Rectal smooth muscle tissue (tissue), 1 donor: ENCODE results near the gene MYO18B.

Source experiments
- H3K27ac ChIP-seq: one replicate; pipeline ENCODE4 v1.7.0; 2013; ENCODE audit warnings: low read depth, low read length, inconsistent platforms
- H3K27me3 ChIP-seq: one replicate; pipeline ENCODE4 v1.7.0; 2013; ENCODE audit warnings: low read length; ENCODE audit not compliant: control insufficient read depth, insufficient read depth
- H3K36me3 ChIP-seq: one replicate; pipeline ENCODE4 v1.7.0; 2013; ENCODE audit warnings: low read length; ENCODE audit not compliant: control insufficient read depth, insufficient read depth
- H3K4me1 ChIP-seq: one replicate; pipeline ENCODE4 v1.7.0; 2013; ENCODE audit warnings: low read length; ENCODE audit not compliant: control insufficient read depth, insufficient read depth
- H3K4me3 ChIP-seq: one replicate; pipeline ENCODE4 v1.7.0; 2013; ENCODE audit warnings: low read length
- H3K9ac ChIP-seq: one replicate; pipeline ENCODE4 v1.7.0; 2013; ENCODE audit warnings: low read length

MYO18B gene

DNA sequence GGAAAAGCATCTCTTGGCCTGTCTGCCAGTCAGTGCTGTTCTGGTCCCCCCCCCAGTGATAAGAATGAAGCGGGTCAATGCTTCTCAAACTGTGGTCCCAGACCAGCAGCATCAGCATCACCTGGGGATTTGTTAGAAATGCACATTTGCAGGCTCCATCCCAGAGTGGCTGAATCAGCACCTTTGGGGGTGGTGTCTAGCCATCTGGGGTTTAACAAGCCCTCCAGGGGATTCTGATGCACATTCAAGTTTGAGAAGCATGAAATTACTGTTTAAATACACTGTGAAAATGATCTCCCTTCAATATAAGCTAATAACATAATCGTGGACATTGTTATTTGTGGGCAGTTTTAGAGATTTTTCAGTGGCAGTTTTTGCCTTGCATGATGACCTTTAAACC lies 133.5 kb downstream of the MYO18B start:
- Histone ChIP-seq H3K9ac (no peak overlapping the region), H3K27me3 (no peaks in the 10 kb centered on the region), H3K4me1 (no peaks in the 10 kb centered on the region), H3K36me3 (no peaks in the 10 kb centered on the region), H3K27ac (no peak overlapping the region), H3K4me3 (no peak overlapping the region)

DNA sequence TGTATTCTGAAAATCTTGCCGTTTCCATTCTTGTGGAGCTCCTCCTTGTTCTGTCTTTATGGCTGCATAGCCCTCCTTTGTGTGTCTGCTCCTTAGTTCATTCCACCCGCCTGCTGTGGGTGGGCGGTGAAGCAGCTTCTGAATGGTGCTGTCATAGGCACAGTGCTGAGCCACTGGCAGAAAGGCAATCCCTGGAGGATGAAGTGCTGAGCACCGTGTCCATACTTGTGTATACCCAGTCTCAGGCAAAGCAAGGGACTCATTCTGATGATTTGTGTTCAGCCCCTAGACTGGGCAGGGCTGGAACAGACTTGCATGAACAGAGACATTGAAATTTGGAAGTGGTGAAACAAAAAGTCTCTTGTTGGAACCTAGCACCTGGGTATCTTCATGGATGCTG lies 134.9 kb downstream of the MYO18B start:
- Histone ChIP-seq H3K4me3 (no peak overlapping the region), H3K9ac (no peak overlapping the region), H3K4me1 (no peaks in the 10 kb centered on the region), H3K36me3 (no peaks in the 10 kb centered on the region), H3K27me3 (no peaks in the 10 kb centered on the region), H3K27ac (no peak overlapping the region)

DNA sequence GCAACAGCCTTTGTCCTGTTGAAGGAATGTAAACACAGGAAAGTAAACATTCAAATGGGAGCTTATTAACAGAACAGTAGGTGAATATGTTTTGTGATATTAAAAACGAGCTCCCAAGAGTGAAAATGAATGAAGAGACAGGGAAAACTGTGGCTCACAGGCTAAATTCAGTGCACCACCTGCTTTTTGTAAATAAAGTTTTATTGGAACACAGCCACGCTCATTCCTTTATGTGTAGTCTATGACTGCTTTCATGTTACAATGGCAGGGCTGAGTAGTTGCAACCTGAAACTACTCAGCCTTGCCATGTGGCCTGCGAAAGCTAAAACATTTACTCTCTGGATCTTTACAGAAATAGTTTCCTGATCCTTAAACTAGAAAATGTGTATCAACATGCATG lies 136.9 kb downstream of the MYO18B start:
- Histone ChIP-seq H3K4me1 (no peaks in the 10 kb centered on the region), H3K27ac (no peak overlapping the region), H3K9ac (no peak overlapping the region), H3K36me3 (no peaks in the 10 kb centered on the region), H3K4me3 (no peak overlapping the region), H3K27me3 (no peaks in the 10 kb centered on the region)

DNA sequence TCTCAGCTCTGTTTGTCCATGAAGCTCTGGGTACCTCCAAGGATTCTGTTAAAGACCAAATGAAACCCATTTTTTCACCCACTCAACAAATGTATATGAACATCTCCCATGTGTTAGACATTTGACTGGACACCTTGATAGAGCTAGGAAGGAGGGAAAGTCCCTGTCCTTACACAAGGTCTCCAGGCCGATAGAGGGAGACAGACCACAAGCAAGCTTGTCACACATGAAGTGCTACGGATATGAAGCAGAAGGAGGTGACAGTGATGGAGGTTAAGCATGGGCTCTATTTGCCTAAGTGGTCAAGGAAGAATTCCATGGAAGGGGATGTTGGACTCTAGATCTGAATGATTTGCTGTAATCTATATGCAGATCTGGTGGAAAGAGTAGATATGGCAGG lies 138.5 kb downstream of the MYO18B start:
- no peak overlapping the region for H3K27ac ChIP-seq
- H3K36me3 ChIP-seq = no peaks in the 10 kb centered on the region
- no peak overlapping the region for H3K4me3 ChIP-seq
- H3K4me1 ChIP-seq = no peaks in the 10 kb centered on the region
- no peak overlapping the region for H3K9ac ChIP-seq
- no peaks in the 10 kb centered on the region for H3K27me3 ChIP-seq

DNA sequence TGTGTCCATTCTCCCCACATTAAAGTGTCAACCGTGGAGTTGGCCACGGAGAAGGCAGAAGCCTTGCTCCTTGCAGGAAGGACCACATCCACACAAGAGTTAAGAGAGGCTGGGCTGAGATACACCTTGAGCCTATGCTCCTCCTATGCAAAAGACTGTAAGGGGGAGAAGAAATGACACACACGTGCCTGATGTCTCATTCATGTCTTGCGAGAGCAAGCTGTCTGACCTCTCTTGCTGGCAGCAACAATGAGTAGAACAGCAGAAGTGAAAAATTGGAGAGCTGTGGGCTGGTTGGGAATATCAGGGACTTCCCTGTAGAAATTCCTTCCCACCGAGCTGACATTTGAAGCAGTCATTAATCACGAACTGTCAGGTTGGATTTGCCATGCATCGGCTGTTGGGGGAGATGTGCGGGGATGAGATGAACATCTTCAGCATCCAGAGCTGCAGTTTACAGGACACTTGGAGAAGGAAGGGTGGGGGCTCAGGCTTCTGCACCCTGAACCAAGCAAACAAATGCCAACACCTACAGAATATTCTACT lies 139.3 kb downstream of the MYO18B start:
- H3K4me3 ChIP-seq = no peak overlapping the region
- no peaks in the 10 kb centered on the region for H3K4me1 ChIP-seq
- no peak overlapping the region for H3K9ac ChIP-seq
- H3K27me3 ChIP-seq = no peaks in the 10 kb centered on the region
- no peak overlapping the region for H3K27ac ChIP-seq
- no peaks in the 10 kb centered on the region for H3K36me3 ChIP-seq

DNA sequence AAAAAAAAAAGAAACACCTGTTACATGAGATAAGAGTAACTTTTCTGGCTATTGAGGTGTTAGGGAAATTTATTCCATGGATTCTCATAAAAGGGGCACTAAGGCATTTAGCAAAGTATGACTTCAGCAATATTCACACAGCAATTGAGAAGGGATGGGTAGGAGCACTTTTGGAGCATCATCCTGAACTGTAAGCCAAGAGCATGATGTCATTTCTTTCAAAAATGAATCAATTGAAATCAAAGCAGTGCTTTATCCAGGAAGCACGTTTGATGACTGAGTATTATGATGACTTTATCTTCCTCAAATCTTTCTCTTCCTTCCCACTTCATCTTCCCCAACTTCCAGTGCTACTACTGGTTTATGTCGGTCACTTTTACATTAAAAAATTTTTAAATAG lies 140.4 kb downstream of the MYO18B start:
- Histone ChIP-seq H3K27ac (no peak overlapping the region), H3K4me3 (no peak overlapping the region), H3K9ac (no peak overlapping the region), H3K4me1 (no peaks in the 10 kb centered on the region), H3K36me3 (no peaks in the 10 kb centered on the region), H3K27me3 (no peaks in the 10 kb centered on the region)

DNA sequence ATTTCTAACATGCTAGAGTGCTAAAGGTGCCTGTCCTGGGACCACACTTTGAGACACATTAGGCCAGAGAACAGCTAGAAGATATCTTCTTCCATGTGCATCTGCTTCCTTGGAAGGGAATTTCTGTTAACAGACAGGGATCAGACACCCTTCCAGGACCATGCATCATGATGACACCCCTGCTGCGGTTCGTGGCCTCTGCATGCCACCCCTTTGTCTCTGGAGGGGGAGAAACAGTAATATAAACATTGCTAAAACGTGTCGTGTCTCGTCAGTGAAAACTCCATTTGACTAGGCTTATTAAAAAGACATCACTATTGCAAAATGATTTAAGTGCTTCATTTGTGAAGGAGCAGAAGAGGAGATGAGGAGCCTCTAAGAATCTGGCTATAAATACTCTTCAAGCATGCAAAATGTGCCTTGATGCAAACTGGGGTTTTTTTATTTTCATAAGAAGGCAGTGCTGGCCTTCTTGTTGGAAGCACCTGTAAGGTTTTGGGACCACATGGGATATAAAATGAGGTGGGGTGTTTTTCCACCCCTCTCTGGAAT lies 141.6 kb downstream of the MYO18B start:
- no peaks in the 10 kb centered on the region for H3K36me3 ChIP-seq
- H3K27ac ChIP-seq = no peak overlapping the region
- H3K4me1 ChIP-seq = no peaks in the 10 kb centered on the region
- H3K4me3 ChIP-seq = no peak overlapping the region
- no peaks in the 10 kb centered on the region for H3K27me3 ChIP-seq
- H3K9ac ChIP-seq = no peak overlapping the region

DNA sequence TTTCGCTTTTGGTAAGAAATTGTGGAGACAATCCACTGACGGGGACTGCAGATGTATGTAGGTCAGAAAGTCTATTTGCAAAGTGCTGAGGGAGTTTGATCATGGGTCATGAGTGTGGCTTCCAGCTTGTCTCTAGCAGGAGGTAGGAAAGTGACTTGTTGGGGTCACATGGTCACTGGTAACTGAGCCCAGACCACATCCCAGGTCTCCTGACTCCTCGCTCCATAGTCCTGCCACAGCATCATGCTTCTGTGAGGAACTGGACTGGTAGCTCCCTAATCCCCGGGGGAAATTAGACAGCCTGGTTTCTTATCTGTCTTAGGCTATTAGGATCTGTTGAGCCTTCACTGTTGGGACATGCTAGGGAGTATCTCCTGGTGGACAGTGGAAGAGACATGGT lies 142.1 kb downstream of the MYO18B start:
- Histone ChIP-seq H3K36me3 (no peaks in the 10 kb centered on the region), H3K4me3 (no peak overlapping the region), H3K9ac (no peak overlapping the region), H3K27ac (no peak overlapping the region), H3K4me1 (no peaks in the 10 kb centered on the region), H3K27me3 (no peaks in the 10 kb centered on the region)

DNA sequence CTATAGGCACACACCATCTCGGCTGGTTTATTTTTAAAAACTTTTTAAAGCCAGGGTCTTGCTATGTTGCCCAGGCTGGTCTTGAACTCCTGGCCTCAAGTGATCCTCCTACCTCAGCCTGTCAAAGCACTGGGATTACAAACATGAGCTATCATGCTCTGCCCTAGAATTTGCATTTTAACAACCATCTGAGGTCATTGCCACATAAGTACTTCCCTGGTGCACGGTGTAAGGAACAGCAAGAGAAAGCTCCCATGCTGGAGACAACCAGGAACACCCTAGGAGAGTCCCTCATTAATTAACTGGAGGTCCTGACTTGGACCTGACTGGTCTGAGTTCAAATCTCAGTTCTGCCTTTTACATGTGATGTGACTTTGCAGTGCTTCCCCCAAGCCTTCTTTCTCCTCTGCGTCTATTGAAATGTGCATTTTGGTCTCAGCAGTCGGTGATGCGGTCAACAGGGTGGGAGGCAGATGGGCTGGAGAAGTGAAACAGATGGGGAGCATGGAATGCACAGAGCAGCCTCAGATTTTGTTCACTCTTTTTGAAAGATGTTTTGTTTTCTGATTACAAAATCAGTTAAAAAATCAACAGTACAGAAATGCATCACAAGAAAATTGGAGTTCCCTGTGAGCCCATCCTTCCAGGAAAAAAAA lies 146.5 kb downstream of the MYO18B start:
- H3K4me3 ChIP-seq = no peak overlapping the region
- no peaks in the 10 kb centered on the region for H3K27me3 ChIP-seq
- no peak overlapping the region for H3K27ac ChIP-seq
- H3K4me1 ChIP-seq = no peaks in the 10 kb centered on the region
- H3K9ac ChIP-seq = no peak overlapping the region
- H3K36me3 ChIP-seq = no peaks in the 10 kb centered on the region

DNA sequence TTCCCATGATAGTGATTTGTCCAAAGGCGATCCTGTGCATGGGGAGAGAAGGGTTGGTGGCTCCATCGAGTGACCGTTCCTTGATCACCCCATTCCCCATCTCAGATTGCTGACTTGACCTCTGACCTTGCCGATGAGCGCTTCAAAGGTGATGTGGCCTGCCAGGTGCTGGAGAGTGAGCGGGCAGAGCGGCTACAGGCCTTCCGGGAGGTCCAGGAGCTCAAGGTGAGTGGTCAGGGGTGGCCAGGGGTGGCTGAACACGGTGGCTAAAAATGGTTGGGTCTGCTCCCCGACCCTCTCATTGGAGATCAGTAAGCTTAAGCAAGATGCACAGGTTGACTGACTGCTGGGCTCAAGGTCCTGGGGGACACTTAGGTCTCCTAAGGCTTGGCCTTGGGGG lies 148.7 kb downstream of the MYO18B start:
- no peaks in the 10 kb centered on the region for H3K27me3 ChIP-seq
- H3K9ac ChIP-seq = no peak overlapping the region
- no peak overlapping the region for H3K4me3 ChIP-seq
- H3K27ac ChIP-seq = no peak overlapping the region
- no peaks in the 10 kb centered on the region for H3K4me1 ChIP-seq
- H3K36me3 ChIP-seq = no peaks in the 10 kb centered on the region

DNA sequence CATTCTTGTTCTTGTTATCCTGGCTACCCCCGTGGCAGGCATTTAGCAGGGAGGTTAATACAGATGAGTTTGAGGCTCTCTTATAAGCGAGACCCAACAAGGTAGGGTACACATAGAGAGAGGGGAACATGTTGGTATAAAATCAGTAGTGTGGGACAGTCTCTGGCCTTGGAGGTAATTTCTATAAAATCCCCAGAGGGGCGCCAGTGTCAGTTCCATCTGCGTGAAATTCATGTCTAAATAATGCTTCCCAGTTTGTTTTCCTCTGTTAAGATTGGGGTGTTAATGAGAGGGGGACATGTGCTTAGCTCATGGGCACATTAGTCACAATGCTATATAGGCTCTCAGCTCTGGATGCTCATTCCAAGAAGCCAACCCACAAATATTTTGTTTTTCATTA lies 150.7 kb downstream of the MYO18B start:
- no peaks in the 10 kb centered on the region for H3K27me3 ChIP-seq

DNA sequence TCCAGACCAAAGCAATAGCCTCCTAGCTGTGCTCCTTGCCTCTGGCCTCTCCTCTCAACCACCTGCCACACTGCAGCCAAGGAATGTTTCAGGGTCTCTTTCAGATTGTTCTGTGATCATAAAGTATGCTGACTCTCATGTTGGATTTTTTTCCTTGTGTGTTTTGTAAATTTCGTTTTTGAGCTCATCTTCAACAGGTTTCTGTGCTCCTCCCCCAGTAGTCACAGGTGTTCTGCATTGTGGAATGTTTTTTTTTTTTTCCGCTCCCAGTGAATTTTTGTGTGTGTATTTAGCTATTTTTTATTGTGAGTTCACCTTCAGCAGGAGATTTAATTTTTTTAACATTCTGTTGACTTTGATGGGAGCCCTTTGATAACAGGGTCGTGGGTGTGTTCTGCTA lies 153.7 kb downstream of the MYO18B start:
- no peaks in the 10 kb centered on the region for H3K4me1 ChIP-seq
- no peak overlapping the region for H3K27ac ChIP-seq
- H3K36me3 ChIP-seq = no peaks in the 10 kb centered on the region
- H3K27me3 ChIP-seq = no peaks in the 10 kb centered on the region
- H3K4me3 ChIP-seq = no peak overlapping the region
- no peak overlapping the region for H3K9ac ChIP-seq

More for the DNA sequence above, 150.7 kb downstream of the MYO18B start:
- Histone ChIP-seq H3K9ac (no peak overlapping the region), H3K4me1 (no peaks in the 10 kb centered on the region), H3K27ac (no peak overlapping the region), H3K36me3 (no peaks in the 10 kb centered on the region), H3K4me3 (no peak overlapping the region)

DNA sequence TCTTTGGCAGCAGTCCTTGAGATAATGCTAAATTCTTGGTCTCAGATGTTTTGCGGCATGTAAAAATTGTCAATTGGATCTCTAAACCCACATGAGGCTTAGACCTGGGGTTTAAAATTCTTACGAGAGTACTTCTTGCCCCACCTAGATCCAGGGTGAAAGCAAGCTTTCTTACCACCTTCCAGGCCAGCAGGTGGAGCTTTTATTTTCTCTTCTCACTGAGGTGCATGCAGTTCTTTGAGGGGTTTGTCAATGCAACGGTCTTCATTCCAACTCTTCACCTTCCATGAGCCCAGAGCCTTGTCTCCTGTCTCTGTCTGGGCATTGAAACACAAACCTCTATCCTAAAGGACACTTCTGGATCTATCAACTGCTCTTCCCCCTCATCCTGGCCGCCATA lies 154.1 kb downstream of the MYO18B start:
- H3K4me3 ChIP-seq = no peak overlapping the region
- no peak overlapping the region for H3K9ac ChIP-seq
- no peaks in the 10 kb centered on the region for H3K27me3 ChIP-seq
- H3K36me3 ChIP-seq = no peaks in the 10 kb centered on the region
- no peaks in the 10 kb centered on the region for H3K4me1 ChIP-seq
- H3K27ac ChIP-seq = no peak overlapping the region
